Osteocyte (in vitro differentiated cells): ENCODE measurements around the gene MIXL1. TPM values are rescaled to one million over a fixed set of nuclear protein-coding genes. Genes with fewer than 3 reads are reported as not detected.

Source experiments
- DNase-seq: peaks from one replicate; pipeline ENCODE4 v3.0.0; 2021; ENCODE audit warnings: mixed read lengths; ENCODE audit not compliant: unreplicated experiment; ENCODE audit errors: extremely low spot score
- H3K27ac Mint-ChIP-seq: one replicate; pipeline ENCODE4 v1.8.0; 2021; ENCODE audit warnings: mild to moderate bottlenecking, mixed read lengths; ENCODE audit not compliant: unreplicated experiment
- H3K27me3 Mint-ChIP-seq: one replicate; pipeline ENCODE4 v1.8.0; 2021; ENCODE audit warnings: mixed read lengths; ENCODE audit not compliant: unreplicated experiment
- H3K36me3 Mint-ChIP-seq: one replicate; pipeline ENCODE4 v1.8.0; 2021; ENCODE audit warnings: mixed read lengths; ENCODE audit not compliant: unreplicated experiment
- H3K4me1 Mint-ChIP-seq: one replicate; pipeline ENCODE4 v1.8.0; 2021; ENCODE audit warnings: mixed read lengths; ENCODE audit not compliant: unreplicated experiment
- H3K4me3 Mint-ChIP-seq: one replicate; pipeline ENCODE4 v1.8.0; 2021; ENCODE audit warnings: mild to moderate bottlenecking, moderate library complexity, mixed read lengths; ENCODE audit not compliant: unreplicated experiment
- H3K9me3 Mint-ChIP-seq: one replicate; pipeline ENCODE4 v1.8.0; 2021; ENCODE audit warnings: mixed read lengths; ENCODE audit not compliant: unreplicated experiment
- CTCF ChIP-seq: fragments of 200-600 bp; sonication (generic); IDR thresholded peaks from 2 replicates; pipeline ENCODE4 v1.5.0; 2021; ENCODE audit warnings: antibody characterized with exemption, mild to moderate bottlenecking, moderate library complexity
- total RNA-seq: library from RNA; stranded (reverse); gene quantifications from 2 replicates; pipeline ENCODE4 v1.2.1, GENCODE V29; 2021

Gene MIXL1
- total RNA-seq, 1 donor from 2014 or later = not detected

- Mint-ChIP-seq H3K9me3 (no peaks in the 10 kb centered on the region), H3K36me3 (no peaks in the 10 kb centered on the region), H3K4me1 (no peaks in the 10 kb centered on the region), H3K27me3 (no peaks in the 10 kb centered on the region), H3K27ac (no peak overlapping the region), H3K4me3 (no peak overlapping the region)
- no peak for DNase-seq
- TF ChIP-seq CTCF = no peak
Observed at GRCh38 chr1:226215239-226215638, 8.2 kb upstream of the MIXL1 start.

- Mint-ChIP-seq H3K9me3 (no peaks in the 10 kb centered on the region), H3K4me1 (no peaks in the 10 kb centered on the region), H3K27ac (no peak overlapping the region), H3K36me3 (no peaks in the 10 kb centered on the region), H3K27me3 (no peaks in the 10 kb centered on the region), H3K4me3 (no peak overlapping the region)
- TF ChIP-seq CTCF = no peak
- DNase-seq = no peak
Observed at GRCh38 chr1:226216056-226216455, 7.4 kb upstream of the MIXL1 start.

- Mint-ChIP-seq H3K27me3 (no peaks in the 10 kb centered on the region), H3K27ac (no peak overlapping the region), H3K9me3 (no peaks in the 10 kb centered on the region), H3K4me3 (no peak overlapping the region), H3K4me1 (no peaks in the 10 kb centered on the region), H3K36me3 (no peaks in the 10 kb centered on the region)
- DNase-seq = no peak
- no peak for TF ChIP-seq CTCF
Observed at GRCh38 chr1:226217273-226217672, 6.2 kb upstream of the MIXL1 start.

- Mint-ChIP-seq H3K36me3 (no peaks in the 10 kb centered on the region), H3K27me3 (peaks cover 3% of the 10 kb centered on the region), H3K27ac (no peak overlapping the region), H3K4me3 (no peak overlapping the region), H3K9me3 (no peaks in the 10 kb centered on the region), H3K4me1 (peaks cover 5% of the 10 kb centered on the region)
- TF ChIP-seq CTCF = no peak
- no peak for DNase-seq
Observed at GRCh38 chr1:226220473-226221189, 2.8 kb upstream of the MIXL1 start.

- peaks cover 5% of the 10 kb centered on the region for H3K4me1 Mint-ChIP-seq
- TF ChIP-seq CTCF = no peak
- H3K27me3 Mint-ChIP-seq = peaks cover 3% of the 10 kb centered on the region
- no peaks in the 10 kb centered on the region for H3K9me3 Mint-ChIP-seq
- DNase-seq = no peak
- H3K27ac Mint-ChIP-seq = no peak overlapping the region
- H3K4me3 Mint-ChIP-seq = peak overlapping the region; percentile 35
- no peaks in the 10 kb centered on the region for H3K36me3 Mint-ChIP-seq
Observed at GRCh38 chr1:226222686-226223085, 778 bp upstream of the MIXL1 start.
